HCT116 (cell line): ENCODE results near the gene ATF7IP. TPM values are rescaled to one million over a fixed set of nuclear protein-coding genes. Genes with fewer than 3 reads are reported as not detected.

Experiments used
- ATAC-seq: fragments of 200-7000 bp; cut with Tn5 transposase; 2 replicates; pipeline ENCODE4 v1.9.1; 2020; ENCODE audit warnings: mild to moderate bottlenecking, moderate library complexity
- BruUV-seq: library from RNA; stranded (reverse); fragments of 400-500 nt; replicated peaks from 2 replicates; lab custom pipeline; 2021; lab: Mats Ljungman, UMichigan
- CTCF ChIA-PET: fragments of 300-600 bp; sonication (Branson Sonifier 250); formaldehyde crosslinking; loops from one replicate; lab custom pipeline; 2021; ENCODE audit warnings: antibody characterized with exemption; lab: Charles Lee
- POLR2A ChIA-PET: fragments of 300-600, 350-600 bp; sonication (Branson Sonifier 250); formaldehyde crosslinking; loops from one replicate; lab custom pipeline; 2021; ENCODE audit warnings: antibody characterized with exemption; lab: Charles Lee
- RAD21 ChIA-PET, 2 experiments: fragments of 300-600 bp; sonication (Branson Sonifier 250); formaldehyde crosslinking; loops; one replicate each; lab custom pipeline; 2023; ENCODE audit warnings: low total read pairs in 2 of 2; ENCODE audit not compliant: uncharacterized antibody in 2 of 2, unreplicated experiment in 2 of 2, low non-redundant PET in 1 of 2; lab: Charles Lee
- DNase-seq: peaks from one replicate; pipeline ENCODE4 v3.0.0-alpha.2; 2010; ENCODE audit warnings: low read depth, low spot score
- H2AFZ ChIP-seq: fragments of 200-600 bp; shearing (Covaris generic), sonication (generic); 2 replicates; pipeline ENCODE4 v1.6.1; 2017; ENCODE audit warnings: low read depth, mixed run types, mixed read lengths, antibody characterized with exemption, low read length; ENCODE audit not compliant: poor library complexity, severe bottlenecking
- H3K27ac ChIP-seq: 2 replicates; pipeline ENCODE4 v1.5.1; 2012; ENCODE audit warnings: low read depth, low read length
- H3K27me3 ChIP-seq: fragments of 200-600 bp; sonication (generic); 2 replicates; pipeline ENCODE4 v1.6.1; 2016; ENCODE audit warnings: mixed run types, low read length, mixed read lengths; ENCODE audit not compliant: insufficient read depth
- H3K36me3 ChIP-seq, 2 experiments: fragments of 200-500 bp in 1 of 2; fragments of 200-600 bp in 1 of 2; sonication (Bioruptor generic) in 1 of 2; sonication (generic) in 1 of 2; 2 replicates each; pipeline versions ENCODE4 v1.5.1 to v1.6.1; 2014 to 2016; ENCODE audit warnings: low read length in 2 of 2, inconsistent platforms in 1 of 2, mixed read lengths in 1 of 2, mixed run types in 1 of 2; ENCODE audit not compliant: insufficient read depth in 2 of 2, control insufficient read depth in 1 of 2
- H3K4me1 ChIP-seq, 2 experiments: fragments of 200-600 bp in 1 of 2; sonication (generic) in 1 of 2; 2 replicates each; pipeline versions ENCODE4 v1.5.1 to v1.6.1; 2012 to 2017; ENCODE audit warnings: low read length in 2 of 2, inconsistent platforms in 1 of 2, mild to moderate bottlenecking in 1 of 2, mixed read lengths in 1 of 2, mixed run types in 1 of 2, moderate library complexity in 1 of 2; ENCODE audit not compliant: insufficient read depth in 2 of 2, control insufficient read depth in 1 of 2
- H3K4me2 ChIP-seq: fragments of 200-600 bp; sonication (generic); 2 replicates; pipeline ENCODE4 v1.6.1; 2017; ENCODE audit warnings: mixed run types, low read length, mixed read lengths
- H3K4me3 ChIP-seq, 2 experiments: fragments of 200-600 bp in 1 of 2; sonication (generic) in 1 of 2; replicated peaks in 1 of 2; 2 replicates each; pipeline ENCODE4 v1.5.1; 2011 to 2016; ENCODE audit warnings: low read length in 2 of 2, control low read depth in 1 of 2, low read depth in 1 of 2, mild to moderate bottlenecking in 1 of 2, mixed read lengths in 1 of 2, mixed run types in 1 of 2
- H3K79me2 ChIP-seq: fragments of 200-600 bp; sonication (generic); 2 replicates; pipeline ENCODE4 v1.6.1; 2017; ENCODE audit warnings: mild to moderate bottlenecking, mixed run types, low read length, moderate library complexity, mixed read lengths; ENCODE audit not compliant: insufficient read depth
- H3K9ac ChIP-seq: fragments of 200-600 bp; sonication (generic); 2 replicates; pipeline ENCODE4 v1.6.1; 2016; ENCODE audit warnings: low read length, mixed read lengths
- H3K9me2 ChIP-seq: fragments of 200-600 bp; sonication (generic), shearing (Covaris generic); 2 replicates; pipeline ENCODE4 v1.6.1; 2017; ENCODE audit warnings: mixed run types, mild to moderate bottlenecking, moderate library complexity; ENCODE audit not compliant: insufficient read depth
- H3K9me3 ChIP-seq, 2 experiments: fragments of 200-500 bp in 1 of 2; fragments of 200-600 bp in 1 of 2; sonication (Bioruptor generic) in 1 of 2; sonication (generic) in 1 of 2; 2 replicates each; pipeline ENCODE4 v1.6.1; 2014 to 2017; ENCODE audit warnings: low read length in 2 of 2, mixed read lengths in 2 of 2, inconsistent platforms in 1 of 2, low read depth in 1 of 2, mild to moderate bottlenecking in 1 of 2, mixed run types in 1 of 2, moderate library complexity in 1 of 2; ENCODE audit not compliant: control insufficient read depth in 1 of 2, insufficient read depth in 1 of 2
- H4K20me1 ChIP-seq: fragments of 200-600 bp; sonication (generic), shearing (Covaris generic); 2 replicates; pipeline ENCODE4 v1.6.1; 2017; ENCODE audit warnings: mixed run types, mild to moderate bottlenecking, moderate library complexity; ENCODE audit not compliant: insufficient read depth
- CBX3 ChIP-seq: IDR thresholded peaks from 2 replicates; pipeline ENCODE4 v1.6.1; 2012; ENCODE audit warnings: low read depth
- CEBPB ChIP-seq: IDR thresholded peaks from 2 replicates; pipeline ENCODE4 v1.6.1; 2012; ENCODE audit warnings: low read depth
- ELF1 ChIP-seq: IDR thresholded peaks from 2 replicates; pipeline ENCODE4 v1.6.1; 2012; ENCODE audit warnings: low read depth, borderline replicate concordance
- EZH2 ChIP-seq: fragments of 200-600 bp; sonication (generic); IDR thresholded peaks from 2 replicates; pipeline ENCODE4 v1.6.1; 2017; ENCODE audit warnings: antibody characterized with exemption, mixed run types
- EZH2phosphoT487 ChIP-seq: fragments of 200-600 bp; IDR thresholded peaks from 2 replicates; pipeline ENCODE4 v1.6.1; 2018; ENCODE audit warnings: antibody characterized with exemption, borderline replicate concordance
- FOSL1 ChIP-seq: IDR thresholded peaks from 2 replicates; pipeline ENCODE4 v1.6.1; 2012; ENCODE audit warnings: low read depth
- JUND ChIP-seq: IDR thresholded peaks from 2 replicates; pipeline ENCODE4 v1.6.1; 2012
- POLR2A ChIP-seq: IDR thresholded peaks from 2 replicates; pipeline ENCODE4 v1.7.0; 2011; ENCODE audit warnings: borderline replicate concordance; ENCODE audit not compliant: insufficient read depth, insufficient read length; ENCODE audit errors: extremely low read depth
- POLR2AphosphoS5 ChIP-seq: IDR thresholded peaks from 2 replicates; pipeline ENCODE4 v1.6.1; 2011; ENCODE audit warnings: mild to moderate bottlenecking, low read depth, low read length, moderate library complexity
- RAD21 ChIP-seq: IDR thresholded peaks from 2 replicates; pipeline ENCODE4 v1.6.1; 2012; ENCODE audit warnings: low read depth, mild to moderate bottlenecking
- SIN3A ChIP-seq: IDR thresholded peaks from 2 replicates; pipeline ENCODE4 v1.6.1; 2012; ENCODE audit warnings: low read depth
- SP1 ChIP-seq: IDR thresholded peaks from 2 replicates; pipeline ENCODE4 v1.6.1; 2012; ENCODE audit warnings: low read depth
- SRF ChIP-seq: IDR thresholded peaks from 2 replicates; pipeline ENCODE4 v1.6.1; 2012; ENCODE audit warnings: low read depth
- TCF7L2 ChIP-seq: IDR thresholded peaks from 2 replicates; pipeline ENCODE4 v1.7.0; 2011; ENCODE audit warnings: borderline replicate concordance, inconsistent platforms; ENCODE audit not compliant: insufficient read depth, insufficient read length; ENCODE audit errors: extremely low read depth
- YY1 ChIP-seq: IDR thresholded peaks from 2 replicates; pipeline ENCODE4 v1.6.1; 2011; ENCODE audit warnings: low read length, low read depth, moderate library complexity, mild to moderate bottlenecking; ENCODE audit not compliant: insufficient replicate concordance; ENCODE audit errors: extremely low read depth
- intact Hi-C: fragments of 100-400 bp; cut with micrococcal nuclease; formaldehyde crosslinking; loops from 2 replicates; pipeline ENCODE4 v1.10.0; 2022
- total RNA-seq: library from RNA; stranded (reverse); gene quantifications from one replicate; pipeline ENCODE4 v1.2.1, GENCODE V29; 2021; ENCODE audit not compliant: unreplicated experiment
- TF ChIP-seq, protein P1 (sequence below): IDR thresholded peaks from 2 replicates; pipeline ENCODE4 v1.6.1; 2012
- TF ChIP-seq, protein P2 (sequence below): IDR thresholded peaks from 2 replicates; pipeline ENCODE4 v1.6.1; 2012; ENCODE audit warnings: low read depth
- TF ChIP-seq, protein P3 (sequence below), 3 experiments: fragments of 200-600 bp in 1 of 3; sonication (generic) in 1 of 3; IDR thresholded peaks in 2 of 3; conservative IDR thresholded peaks in 1 of 3; 2 replicates each; pipeline ENCODE4 v1.5.1; 2012 to 2017; ENCODE audit warnings: low read depth in 2 of 3, low read length in 2 of 3, antibody characterized with exemption in 1 of 3, borderline replicate concordance in 1 of 3, control low read depth in 1 of 3, mild to moderate bottlenecking in 1 of 3, mixed read lengths in 1 of 3, mixed run types in 1 of 3, moderate library complexity in 1 of 3; ENCODE audit not compliant: insufficient read depth in 1 of 3
- TF ChIP-seq, protein P4 (sequence below): IDR thresholded peaks from 2 replicates; pipeline ENCODE4 v1.6.1; 2011; ENCODE audit warnings: mild to moderate bottlenecking, low read length, moderate library complexity; ENCODE audit not compliant: insufficient replicate concordance; ENCODE audit errors: extremely low read depth
- TF ChIP-seq, protein P5 (sequence below): IDR thresholded peaks from 2 replicates; pipeline ENCODE4 v1.6.1; 2012

The ATF7IP gene
- total RNA-seq, 1 experiment from 2014 or later = 38.6 TPM

DNA sequence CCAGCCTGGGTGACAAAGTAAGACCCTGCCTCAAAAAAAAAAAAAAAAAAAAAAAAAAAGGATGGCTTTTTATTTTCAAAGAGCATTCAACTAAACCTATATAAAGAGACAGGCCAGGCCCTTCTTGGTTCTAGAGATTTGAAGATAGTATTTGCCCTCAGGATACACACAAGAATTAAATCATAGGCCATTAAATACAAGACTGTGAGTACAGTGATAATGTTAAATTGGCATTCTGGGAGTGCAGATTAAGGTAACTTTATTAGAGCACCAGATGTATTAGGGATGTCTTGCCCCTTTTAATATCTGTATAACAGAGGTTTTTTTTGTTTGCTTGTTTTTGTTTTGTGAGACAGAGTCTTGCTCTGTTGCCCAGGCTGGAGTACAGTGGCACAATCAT lies 61.3 kb downstream of the ATF7IP start:
- Histone ChIP-seq H3K9me2 (no peaks in the 10 kb centered on the region), H3K4me3 (no peak overlapping the region), H3K9me3 (peaks cover 0 to 3% of the 10 kb centered on the region in 2 experiments; a peak in 2 of 4 replicates), H3K36me3 (peaks cover 0 to 5% of the 10 kb centered on the region in 2 experiments; a peak in 1 of 4 replicates), H3K27ac (no peak overlapping the region), H4K20me1 (no peaks in the 10 kb centered on the region), H2AFZ (no peak overlapping the region), H3K79me2 (peaks cover 53% of the 10 kb centered on the region), H3K4me2 (no peak overlapping the region), H3K27me3 (no peaks in the 10 kb centered on the region), H3K4me1 (no peaks in the 10 kb centered on the region), H3K9ac (no peak overlapping the region)
- TF ChIP-seq, protein P1, sequence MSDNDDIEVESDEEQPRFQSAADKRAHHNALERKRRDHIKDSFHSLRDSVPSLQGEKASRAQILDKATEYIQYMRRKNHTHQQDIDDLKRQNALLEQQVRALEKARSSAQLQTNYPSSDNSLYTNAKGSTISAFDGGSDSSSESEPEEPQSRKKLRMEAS = no peak
- TF ChIP-seq RAD21 = no peak
- TF ChIP-seq, protein P2, sequence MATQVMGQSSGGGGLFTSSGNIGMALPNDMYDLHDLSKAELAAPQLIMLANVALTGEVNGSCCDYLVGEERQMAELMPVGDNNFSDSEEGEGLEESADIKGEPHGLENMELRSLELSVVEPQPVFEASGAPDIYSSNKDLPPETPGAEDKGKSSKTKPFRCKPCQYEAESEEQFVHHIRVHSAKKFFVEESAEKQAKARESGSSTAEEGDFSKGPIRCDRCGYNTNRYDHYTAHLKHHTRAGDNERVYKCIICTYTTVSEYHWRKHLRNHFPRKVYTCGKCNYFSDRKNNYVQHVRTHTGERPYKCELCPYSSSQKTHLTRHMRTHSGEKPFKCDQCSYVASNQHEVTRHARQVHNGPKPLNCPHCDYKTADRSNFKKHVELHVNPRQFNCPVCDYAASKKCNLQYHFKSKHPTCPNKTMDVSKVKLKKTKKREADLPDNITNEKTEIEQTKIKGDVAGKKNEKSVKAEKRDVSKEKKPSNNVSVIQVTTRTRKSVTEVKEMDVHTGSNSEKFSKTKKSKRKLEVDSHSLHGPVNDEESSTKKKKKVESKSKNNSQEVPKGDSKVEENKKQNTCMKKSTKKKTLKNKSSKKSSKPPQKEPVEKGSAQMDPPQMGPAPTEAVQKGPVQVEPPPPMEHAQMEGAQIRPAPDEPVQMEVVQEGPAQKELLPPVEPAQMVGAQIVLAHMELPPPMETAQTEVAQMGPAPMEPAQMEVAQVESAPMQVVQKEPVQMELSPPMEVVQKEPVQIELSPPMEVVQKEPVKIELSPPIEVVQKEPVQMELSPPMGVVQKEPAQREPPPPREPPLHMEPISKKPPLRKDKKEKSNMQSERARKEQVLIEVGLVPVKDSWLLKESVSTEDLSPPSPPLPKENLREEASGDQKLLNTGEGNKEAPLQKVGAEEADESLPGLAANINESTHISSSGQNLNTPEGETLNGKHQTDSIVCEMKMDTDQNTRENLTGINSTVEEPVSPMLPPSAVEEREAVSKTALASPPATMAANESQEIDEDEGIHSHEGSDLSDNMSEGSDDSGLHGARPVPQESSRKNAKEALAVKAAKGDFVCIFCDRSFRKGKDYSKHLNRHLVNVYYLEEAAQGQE = no peak
- no peak for TF ChIP-seq POLR2AphosphoS5
- TF ChIP-seq, protein P3, sequence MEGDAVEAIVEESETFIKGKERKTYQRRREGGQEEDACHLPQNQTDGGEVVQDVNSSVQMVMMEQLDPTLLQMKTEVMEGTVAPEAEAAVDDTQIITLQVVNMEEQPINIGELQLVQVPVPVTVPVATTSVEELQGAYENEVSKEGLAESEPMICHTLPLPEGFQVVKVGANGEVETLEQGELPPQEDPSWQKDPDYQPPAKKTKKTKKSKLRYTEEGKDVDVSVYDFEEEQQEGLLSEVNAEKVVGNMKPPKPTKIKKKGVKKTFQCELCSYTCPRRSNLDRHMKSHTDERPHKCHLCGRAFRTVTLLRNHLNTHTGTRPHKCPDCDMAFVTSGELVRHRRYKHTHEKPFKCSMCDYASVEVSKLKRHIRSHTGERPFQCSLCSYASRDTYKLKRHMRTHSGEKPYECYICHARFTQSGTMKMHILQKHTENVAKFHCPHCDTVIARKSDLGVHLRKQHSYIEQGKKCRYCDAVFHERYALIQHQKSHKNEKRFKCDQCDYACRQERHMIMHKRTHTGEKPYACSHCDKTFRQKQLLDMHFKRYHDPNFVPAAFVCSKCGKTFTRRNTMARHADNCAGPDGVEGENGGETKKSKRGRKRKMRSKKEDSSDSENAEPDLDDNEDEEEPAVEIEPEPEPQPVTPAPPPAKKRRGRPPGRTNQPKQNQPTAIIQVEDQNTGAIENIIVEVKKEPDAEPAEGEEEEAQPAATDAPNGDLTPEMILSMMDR (IDR thresholded peaks at IDR 0.05 in 2 of 3, conservative IDR thresholded peaks at IDR 0.05 in 1 of 3; ENCODE audit: borderline replicate concordance in 1 of 3, insufficient read depth in 1 of 3, low read depth in 2 of 3, low read length in 2 of 3) = no peak
- TF ChIP-seq YY1 = no peak
- no peak for TF ChIP-seq EZH2
- no peak for TF ChIP-seq SIN3A
- TF ChIP-seq FOSL1 = no peak
- no peak for TF ChIP-seq POLR2A
- no peak for TF ChIP-seq EZH2phosphoT487
- no peak for TF ChIP-seq CBX3
- TF ChIP-seq TCF7L2 = no peak
- TF ChIP-seq JUND = no peak
- no peak for TF ChIP-seq ELF1
- no peak for TF ChIP-seq SRF
- TF ChIP-seq, protein P4, sequence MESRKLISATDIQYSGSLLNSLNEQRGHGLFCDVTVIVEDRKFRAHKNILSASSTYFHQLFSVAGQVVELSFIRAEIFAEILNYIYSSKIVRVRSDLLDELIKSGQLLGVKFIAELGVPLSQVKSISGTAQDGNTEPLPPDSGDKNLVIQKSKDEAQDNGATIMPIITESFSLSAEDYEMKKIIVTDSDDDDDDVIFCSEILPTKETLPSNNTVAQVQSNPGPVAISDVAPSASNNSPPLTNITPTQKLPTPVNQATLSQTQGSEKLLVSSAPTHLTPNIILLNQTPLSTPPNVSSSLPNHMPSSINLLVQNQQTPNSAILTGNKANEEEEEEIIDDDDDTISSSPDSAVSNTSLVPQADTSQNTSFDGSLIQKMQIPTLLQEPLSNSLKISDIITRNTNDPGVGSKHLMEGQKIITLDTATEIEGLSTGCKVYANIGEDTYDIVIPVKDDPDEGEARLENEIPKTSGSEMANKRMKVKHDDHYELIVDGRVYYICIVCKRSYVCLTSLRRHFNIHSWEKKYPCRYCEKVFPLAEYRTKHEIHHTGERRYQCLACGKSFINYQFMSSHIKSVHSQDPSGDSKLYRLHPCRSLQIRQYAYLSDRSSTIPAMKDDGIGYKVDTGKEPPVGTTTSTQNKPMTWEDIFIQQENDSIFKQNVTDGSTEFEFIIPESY = no peak
- no peak for TF ChIP-seq SP1
- TF ChIP-seq, protein P5, sequence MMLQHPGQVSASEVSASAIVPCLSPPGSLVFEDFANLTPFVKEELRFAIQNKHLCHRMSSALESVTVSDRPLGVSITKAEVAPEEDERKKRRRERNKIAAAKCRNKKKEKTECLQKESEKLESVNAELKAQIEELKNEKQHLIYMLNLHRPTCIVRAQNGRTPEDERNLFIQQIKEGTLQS = no peak
- no peak for TF ChIP-seq CEBPB
- no TSS peak for BruUV-seq
- ChIA-PET POLR2A (no interaction called here), CTCF (no interaction called here), RAD21 (no interaction called here)
- no peak for ATAC-seq
- no peak for DNase-seq
- intact Hi-C loops = no loop called here
